NCI-H524 (cell line): Measurements from ENCODE around the gene DDX47.

ENCODE experiments used
- DNase-seq, 2 experiments: peaks; one replicate each; lab custom pipeline; 2025; lab: John Stamatoyannopoulos, UW

Gene DDX47

DNA sequence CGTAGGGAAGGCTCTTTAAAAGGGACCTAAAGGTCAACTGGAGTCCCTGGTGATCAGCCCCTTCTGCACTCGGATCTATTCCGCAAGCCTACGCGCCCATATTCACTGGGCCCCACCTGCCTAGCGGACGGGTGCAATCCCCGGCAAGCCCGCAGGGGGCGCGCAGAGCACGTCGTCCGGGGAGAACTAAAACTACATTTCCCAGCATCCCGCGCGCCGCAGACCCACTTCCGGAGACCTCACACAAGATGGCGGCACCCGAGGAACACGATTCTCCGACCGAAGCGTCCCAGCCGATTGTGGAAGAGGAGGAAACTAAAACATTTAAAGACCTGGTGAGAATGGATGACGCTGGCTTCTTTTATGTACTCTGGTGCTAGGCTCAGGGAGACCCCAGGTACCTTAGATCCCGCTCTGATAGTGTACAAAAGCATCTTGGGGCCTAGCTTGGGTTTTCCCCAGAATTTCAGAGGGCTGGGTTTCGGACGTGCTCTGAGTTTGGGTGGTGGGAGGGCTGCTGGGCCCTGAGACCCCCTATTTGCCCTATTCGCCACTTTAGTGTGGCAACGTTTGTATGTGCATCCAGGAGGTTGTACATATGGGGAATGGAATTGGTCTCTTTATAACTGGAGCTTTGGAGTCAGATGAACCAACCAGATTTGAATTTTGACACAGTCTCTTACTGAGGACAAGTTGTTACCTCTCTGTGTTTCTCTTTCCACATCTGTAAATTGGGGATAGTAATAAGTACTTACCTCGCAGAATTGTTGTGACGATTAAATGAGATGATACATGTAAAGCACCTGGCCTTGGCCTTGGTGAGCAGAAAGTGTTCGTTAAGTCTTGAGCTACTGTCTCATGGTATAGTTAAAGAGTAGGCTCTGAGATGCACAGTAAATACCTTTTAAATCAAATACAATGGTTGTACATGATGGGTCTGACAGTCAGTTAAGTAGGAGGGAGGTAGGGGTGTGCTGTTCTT, at the start of gene DDX47:
TSS of gene DDX47 (plus strand) at position 227 of the 982 bp plus-strand sequence. CDS start at position 249, 22 bp downstream.
- DNase-seq = peak; percentile 68 to 88

DNA sequence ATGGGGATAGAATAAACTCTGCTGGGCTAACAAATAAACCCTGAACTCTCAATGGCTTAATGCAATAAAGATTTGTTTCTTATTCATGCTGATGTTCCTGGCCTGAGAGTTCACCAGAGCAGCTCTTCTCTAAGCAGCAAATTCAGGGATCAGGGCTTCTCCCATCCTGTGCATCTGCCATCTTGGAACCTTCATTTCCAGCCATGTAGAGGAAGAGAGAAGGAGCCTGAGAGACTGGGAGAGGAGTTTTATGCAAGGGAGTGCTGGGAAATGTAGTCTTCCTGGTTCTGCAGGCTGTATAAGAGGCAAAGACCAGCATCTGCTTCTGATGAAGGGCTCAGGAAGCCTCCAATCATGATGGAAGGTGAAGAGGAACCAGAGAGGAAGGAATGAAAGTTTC, 48.3 kb upstream of the DDX47 start:
- peak in 1 of 2 experiments; percentile 3 for DNase-seq

DNA sequence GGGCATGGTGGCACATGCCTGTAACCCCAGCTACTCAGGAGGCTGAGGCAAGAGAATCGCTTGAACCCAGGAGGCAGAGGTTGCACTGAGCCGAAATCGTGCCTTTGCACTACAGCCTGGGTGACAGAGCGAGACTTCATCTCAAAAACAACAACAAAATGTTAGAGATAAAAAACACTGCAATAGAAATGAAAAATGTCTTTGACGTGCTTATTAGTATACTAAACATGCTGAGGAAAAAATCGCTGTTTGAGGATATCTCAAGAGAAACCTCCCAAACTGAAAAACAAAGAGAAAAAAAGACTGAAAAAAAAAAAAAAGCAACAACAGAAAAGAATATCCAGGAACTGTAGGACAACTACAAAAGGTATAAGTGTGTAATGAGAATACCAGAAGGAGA, 42.9 kb upstream of the DDX47 start:
- no peak for DNase-seq

DNA sequence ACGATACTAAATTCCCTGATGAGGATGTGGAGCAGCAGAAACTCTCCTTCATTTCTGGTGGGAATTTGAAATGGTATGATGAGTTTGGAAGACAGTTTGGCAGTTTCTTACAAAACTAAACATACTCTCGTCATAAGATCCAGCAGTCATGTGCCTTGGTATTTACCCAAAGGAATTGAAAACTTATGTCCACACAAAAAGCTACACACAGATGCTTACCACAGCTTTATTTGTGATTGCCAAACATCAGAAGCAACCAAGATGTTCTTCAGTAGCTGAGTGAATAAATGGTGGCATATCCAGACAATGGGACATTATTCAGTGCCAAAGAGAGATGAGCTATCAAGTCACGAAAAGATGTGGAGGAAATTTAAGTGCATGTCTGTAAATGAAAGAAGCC, 38.4 kb upstream of the DDX47 start:
- DNase-seq = no peak

DNA sequence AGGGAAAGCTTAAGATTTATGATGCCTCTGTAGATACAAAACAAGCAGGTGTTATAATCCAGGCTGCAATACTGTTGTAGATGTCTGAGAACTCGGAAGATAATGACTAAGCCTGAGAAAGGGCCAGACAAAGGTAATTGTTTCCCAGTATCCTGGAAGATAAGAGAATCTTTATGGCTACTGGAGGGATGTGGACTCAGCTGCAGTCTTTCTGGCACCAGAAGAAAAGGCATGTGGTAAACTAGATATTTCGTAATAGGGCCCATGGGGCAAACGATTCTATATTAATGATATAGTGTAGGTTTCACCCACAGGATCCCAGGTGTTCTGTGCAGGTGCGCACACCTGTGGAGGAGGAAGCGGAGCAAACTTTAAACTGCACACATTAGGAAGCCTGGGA, 36.9 kb upstream of the DDX47 start:
- DNase-seq = no peak

DNA sequence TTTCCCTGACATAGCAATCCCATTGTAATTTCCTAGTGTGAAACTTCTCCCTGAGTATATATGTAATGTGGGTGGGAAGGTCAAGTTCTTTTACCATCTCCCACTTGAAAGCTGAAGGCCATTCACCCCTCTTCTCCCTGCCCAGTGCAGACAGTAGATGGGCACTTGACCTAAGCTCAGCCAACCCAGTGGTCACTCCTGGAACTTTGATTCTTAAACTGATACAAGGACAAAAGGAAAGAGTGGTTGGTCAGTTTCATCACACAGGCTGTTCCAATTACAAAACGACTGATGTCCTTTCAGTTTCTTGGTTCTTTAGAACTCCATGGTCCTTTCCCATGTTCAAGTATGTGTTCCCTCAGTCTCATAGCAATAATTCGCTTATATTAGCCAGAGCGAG, 36.1 kb upstream of the DDX47 start:
- DNase-seq = no peak

DNA sequence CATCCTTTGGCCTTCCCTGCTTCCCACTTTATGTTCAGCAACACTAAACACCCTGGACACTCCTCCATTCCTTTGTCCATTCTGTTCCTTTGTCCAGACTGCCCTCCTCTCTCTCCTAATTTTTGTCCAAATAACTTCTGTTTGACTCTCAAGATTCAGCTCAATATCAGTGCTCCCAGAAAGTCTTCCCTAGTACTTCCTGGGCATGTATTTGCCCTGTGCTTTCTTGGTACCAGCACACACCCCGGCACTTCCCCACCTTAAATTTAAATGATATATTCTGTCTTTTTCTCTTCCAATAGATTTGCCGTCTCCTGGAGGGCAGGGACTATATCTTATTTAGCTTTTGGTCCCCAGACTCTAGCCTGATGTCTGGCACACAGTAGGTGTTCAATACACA, 34.1 kb upstream of the DDX47 start:
- DNase-seq = no peak

DNA sequence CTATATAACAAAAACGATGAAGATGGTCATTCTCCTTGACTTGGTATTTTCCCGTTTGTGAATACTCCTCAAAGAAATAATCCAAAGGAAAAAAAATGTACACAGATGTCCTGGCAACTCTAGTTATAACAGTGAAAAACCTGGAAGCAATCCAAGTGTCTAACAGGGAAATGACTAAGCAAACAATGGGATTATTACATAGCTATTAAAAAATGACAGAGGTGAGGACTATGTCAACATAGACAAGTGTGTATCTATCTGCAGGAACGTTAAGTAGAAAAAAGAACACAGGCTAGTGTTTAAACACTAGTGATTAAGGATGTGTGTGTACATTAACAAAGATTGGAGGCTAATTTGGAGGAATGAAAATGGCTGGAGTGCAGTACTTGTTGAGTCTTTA, 33.6 kb upstream of the DDX47 start:
- peak in 1 of 2 experiments; percentile 53 for DNase-seq

GRCh38 chr12:12784116-12784515, 29.0 kb upstream of the DDX47 start:
- DNase-seq = no peak

- DNase-seq = no peak
Measured at GRCh38 chr12:12784911-12785814, 28.0 kb upstream of the DDX47 start, which contains the start of gene APOLD1. APOLD1 (plus strand) TSS chr12:12785659; CDS start chr12:12785692, 33 bp downstream.

DNA sequence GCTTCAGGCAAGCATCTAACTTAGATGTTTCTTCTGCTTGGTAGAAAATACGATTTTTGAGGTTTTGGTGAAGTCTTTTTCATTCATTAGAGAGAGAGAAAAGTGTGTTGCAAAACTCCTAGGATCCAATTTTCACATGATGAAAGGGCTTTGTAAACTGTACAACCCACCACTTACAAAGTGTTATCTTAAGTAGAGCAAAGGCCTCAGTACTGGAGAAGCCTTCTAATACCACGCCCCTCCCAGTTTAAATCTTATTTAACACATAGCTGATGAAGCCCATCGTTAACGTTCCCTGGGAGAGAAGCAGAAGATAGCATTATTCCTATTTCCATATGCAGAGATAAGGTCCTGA, 26.8 kb upstream of the DDX47 start:
- DNase-seq = no peak

GRCh38 chr12:12786706-12787601, 26.2 kb upstream of the DDX47 start:
- DNase-seq = peak; percentile 54 to 79

DNA sequence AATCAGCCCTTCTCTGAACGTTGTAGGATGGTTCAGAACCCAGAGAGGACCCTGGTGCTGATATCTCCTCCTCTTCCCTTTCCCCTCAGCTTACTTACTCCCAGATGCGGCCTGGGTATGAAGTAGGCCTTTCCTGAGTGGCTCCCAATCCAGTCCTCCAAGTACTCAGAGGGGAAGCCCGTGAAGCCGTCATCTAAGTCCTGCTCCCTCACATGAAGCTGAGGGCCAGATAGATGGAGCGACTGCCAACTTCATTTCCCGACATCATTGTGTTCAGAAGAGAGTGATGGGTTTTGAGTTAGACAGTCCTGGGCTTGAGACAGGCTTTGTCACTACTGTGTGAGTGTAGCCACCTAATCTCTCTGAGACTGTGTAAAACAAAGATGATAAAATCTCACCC, 25.0 kb upstream of the DDX47 start:
- no peak for DNase-seq

- peak; percentile 52 to 76 for DNase-seq
Measured at GRCh38 chr12:12788675-12789368, 24.3 kb upstream of the DDX47 start.

GRCh38 chr12:12790956-12791355, 22.2 kb upstream of the DDX47 start:
- DNase-seq = no peak

DNA sequence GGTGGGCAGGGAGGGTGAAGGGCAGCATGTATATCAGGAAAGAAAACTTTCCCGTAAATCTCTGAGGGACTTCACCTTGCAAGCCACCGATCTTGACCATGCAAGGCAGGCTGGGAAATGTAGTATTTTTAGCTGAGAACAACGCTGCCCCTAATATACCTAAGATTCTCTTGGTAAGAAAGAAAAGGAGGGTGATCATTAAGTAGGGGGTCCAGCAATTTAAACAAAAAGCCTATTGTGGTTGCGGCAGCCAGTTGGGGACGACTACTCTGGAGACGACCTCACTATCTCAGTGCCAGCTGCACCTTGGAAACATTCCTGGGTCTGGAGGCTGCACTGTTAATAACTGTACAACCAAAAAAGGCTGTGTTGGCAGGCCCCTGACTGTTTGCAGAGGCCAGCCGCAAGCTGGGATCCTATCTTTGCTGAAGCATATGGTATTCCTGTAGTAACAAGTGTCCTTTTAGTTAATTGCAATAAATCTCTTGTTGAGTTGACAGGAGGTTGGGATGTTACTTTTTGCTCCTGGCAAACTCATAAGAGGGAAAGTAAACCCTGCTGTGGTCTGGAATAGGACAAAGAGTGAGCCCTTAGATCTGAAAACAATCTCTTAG, 21.3 kb upstream of the DDX47 start:
- peak; percentile 52 to 86 for DNase-seq

- DNase-seq = peak in 1 of 2 experiments; percentile 52
Measured at GRCh38 chr12:12792421-12792820, 20.7 kb upstream of the DDX47 start.

DNA sequence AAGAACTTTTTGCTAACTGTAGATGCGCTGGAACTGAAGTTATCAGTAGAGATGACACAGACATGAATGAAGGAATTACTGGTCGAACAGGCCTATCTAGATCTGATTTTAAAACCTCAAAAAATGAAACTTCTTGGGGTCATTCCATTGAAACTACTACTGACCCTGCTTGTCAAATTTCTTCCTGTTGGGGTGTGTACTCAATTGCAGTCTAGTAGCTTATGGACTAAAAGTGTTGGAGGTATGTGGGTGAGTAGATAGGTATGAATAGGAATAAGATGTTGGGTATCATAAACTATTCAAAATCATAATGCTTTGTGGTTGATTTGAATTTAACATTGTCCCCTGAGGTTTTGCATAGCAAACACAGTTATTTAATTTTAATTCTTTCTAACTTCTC, 18.5 kb upstream of the DDX47 start:
- DNase-seq = no peak

DNA sequence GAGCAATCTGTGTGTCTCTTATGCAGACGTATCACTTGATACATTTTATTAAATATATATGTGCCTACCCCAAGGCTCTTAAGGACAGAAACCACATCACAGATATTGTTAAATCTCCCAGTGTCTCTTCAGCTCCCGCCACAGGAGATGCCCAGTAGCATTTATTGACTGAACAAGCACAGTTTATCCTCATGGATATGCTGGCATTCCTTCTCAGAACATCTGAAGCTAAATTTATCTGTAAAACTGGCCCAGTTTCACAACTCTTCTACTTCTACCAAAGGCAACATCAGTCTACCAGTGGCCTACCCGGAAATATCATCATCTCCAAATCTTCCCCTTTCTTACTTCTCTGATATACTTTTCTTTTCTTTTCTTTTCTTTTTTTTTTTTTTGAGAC, 17.0 kb upstream of the DDX47 start:
- no peak for DNase-seq
